WTC11 (cell line): Measurements from ENCODE around the gene DHRS7B. TPM values are rescaled to one million over a fixed set of nuclear protein-coding genes. Genes with fewer than 3 reads are reported as not detected.

Experiments
- ATAC-seq: fragments of 200-7000 bp; cut with Tn5 transposase; 2 replicates; pipeline ENCODE4 v1.10.0; 2021; ENCODE audit warnings: mild to moderate bottlenecking, moderate library complexity
- CTCF ChIA-PET: fragments of 300-600 bp; sonication (Branson Sonifier 250); formaldehyde crosslinking; loops from one replicate; lab custom pipeline; 2021; ENCODE audit warnings: antibody characterized with exemption; lab: Charles Lee
- POLR2A ChIA-PET: fragments of 350-600 bp; sonication (Branson Sonifier 250); formaldehyde crosslinking; loops from one replicate; lab custom pipeline; 2021; ENCODE audit warnings: antibody characterized with exemption; lab: Charles Lee
- DNase-seq: peaks from one replicate; pipeline ENCODE4 v3.0.0; 2021; ENCODE audit warnings: low spot score
- H3K27ac Mint-ChIP-seq: 2 replicates; pipeline ENCODE4 v1.8.0; 2021; ENCODE audit warnings: mixed read lengths
- H3K27me3 Mint-ChIP-seq: 2 replicates; pipeline ENCODE4 v1.8.0; 2021; ENCODE audit warnings: low read depth, mild to moderate bottlenecking, moderate library complexity, mixed read lengths
- H3K36me3 Mint-ChIP-seq: 2 replicates; pipeline ENCODE4 v1.8.0; 2021; ENCODE audit warnings: mixed read lengths
- H3K4me1 Mint-ChIP-seq: 2 replicates; pipeline ENCODE4 v1.8.0; 2022; ENCODE audit warnings: mixed read lengths
- H3K4me3 Mint-ChIP-seq: 2 replicates; pipeline ENCODE4 v1.8.0; 2021; ENCODE audit warnings: mild to moderate bottlenecking, moderate library complexity, mixed read lengths
- H3K9me3 Mint-ChIP-seq: 2 replicates; pipeline ENCODE4 v1.8.0; 2021; ENCODE audit warnings: mixed read lengths
- CBFB ChIP-seq: sonication (generic); formaldehyde crosslinking; IDR thresholded peaks from 2 replicates; pipeline ENCODE4 v1.8.1; 2022; ENCODE audit warnings: mild to moderate bottlenecking, low read depth, missing genetic modification reagents
- ESRRA ChIP-seq: sonication (generic); formaldehyde crosslinking; IDR thresholded peaks from 2 replicates; pipeline ENCODE4 v1.8.1; 2022; ENCODE audit warnings: mild to moderate bottlenecking, missing genetic modification reagents, borderline replicate concordance
- FOXJ3 ChIP-seq: sonication (generic); formaldehyde crosslinking; IDR thresholded peaks from 2 replicates; pipeline ENCODE4 v1.9.0; 2021; ENCODE audit warnings: missing genetic modification reagents, mild to moderate bottlenecking, borderline replicate concordance
- IRF2 ChIP-seq: sonication (generic); formaldehyde crosslinking; IDR thresholded peaks from 2 replicates; pipeline ENCODE4 v1.8.0; 2022; ENCODE audit warnings: low read depth, missing genetic modification reagents, borderline replicate concordance
- JAZF1 ChIP-seq: fragments of 250-450 bp; sonication (Bioruptor Pico); IDR thresholded peaks from 2 replicates; pipeline ENCODE4 v1.9.0; 2021; ENCODE audit warnings: moderate library complexity, mild to moderate bottlenecking, inconsistent platforms
- KAT7 ChIP-seq: sonication (generic); formaldehyde crosslinking; IDR thresholded peaks from 2 replicates; pipeline ENCODE4 v1.8.1; 2023; ENCODE audit warnings: missing genetic modification reagents, mild to moderate bottlenecking, borderline replicate concordance
- NFYB ChIP-seq: sonication (generic); formaldehyde crosslinking; conservative IDR thresholded peaks from 2 replicates; pipeline ENCODE4 v1.8.0; 2022; ENCODE audit warnings: low read depth, missing genetic modification reagents
- NR1H2 ChIP-seq: sonication (generic); formaldehyde crosslinking; IDR thresholded peaks from 2 replicates; pipeline ENCODE4 v1.9.0; 2021; ENCODE audit warnings: mild to moderate bottlenecking, moderate library complexity, missing genetic modification reagents
- NR3C1 ChIP-seq: sonication (generic); formaldehyde crosslinking; conservative IDR thresholded peaks from 2 replicates; pipeline ENCODE4 v1.8.1; 2023; ENCODE audit warnings: low read depth, mild to moderate bottlenecking, missing genetic modification reagents
- PRRX2 ChIP-seq: fragments of 250-450 bp; sonication (Bioruptor Pico); IDR thresholded peaks from 2 replicates; pipeline ENCODE4 v1.8.0; 2021; ENCODE audit warnings: mild to moderate bottlenecking
- RELA ChIP-seq: sonication (generic); formaldehyde crosslinking; IDR thresholded peaks from 2 replicates; pipeline ENCODE4 v1.8.1; 2022; ENCODE audit warnings: missing genetic modification reagents, mild to moderate bottlenecking, borderline replicate concordance
- ZNF232 ChIP-seq: sonication (generic); formaldehyde crosslinking; IDR thresholded peaks from 2 replicates; pipeline ENCODE4 v1.8.0; 2022; ENCODE audit warnings: mild to moderate bottlenecking, missing genetic modification reagents
- ZNF317 ChIP-seq: sonication (generic); formaldehyde crosslinking; IDR thresholded peaks from 2 replicates; pipeline ENCODE4 v1.8.1; 2023; ENCODE audit warnings: low read depth, mild to moderate bottlenecking, moderate library complexity, missing genetic modification reagents, borderline replicate concordance
- total RNA-seq: library from RNA; stranded (reverse); gene quantifications from 3 replicates; pipeline ENCODE4 v1.2.3, GENCODE V29; 2021
- TF ChIP-seq, protein P1 (sequence below): sonication (generic); formaldehyde crosslinking; IDR thresholded peaks from 2 replicates; pipeline ENCODE4 v1.8.1; 2023; ENCODE audit warnings: mild to moderate bottlenecking, missing genetic modification reagents
- TF ChIP-seq, protein P2 (sequence below): sonication (generic); formaldehyde crosslinking; conservative IDR thresholded peaks from 2 replicates; pipeline ENCODE4 v1.8.1; 2023; ENCODE audit warnings: mild to moderate bottlenecking, low read depth, missing genetic modification reagents, moderate library complexity
- TF ChIP-seq, protein P3 (sequence below): sonication (generic); formaldehyde crosslinking; IDR thresholded peaks from 2 replicates; pipeline ENCODE4 v1.8.1; 2023; ENCODE audit warnings: mild to moderate bottlenecking, missing genetic modification reagents, borderline replicate concordance

Gene DHRS7B
- total RNA-seq, 1 experiment from 2014 or later, result 15.6 TPM

DNA sequence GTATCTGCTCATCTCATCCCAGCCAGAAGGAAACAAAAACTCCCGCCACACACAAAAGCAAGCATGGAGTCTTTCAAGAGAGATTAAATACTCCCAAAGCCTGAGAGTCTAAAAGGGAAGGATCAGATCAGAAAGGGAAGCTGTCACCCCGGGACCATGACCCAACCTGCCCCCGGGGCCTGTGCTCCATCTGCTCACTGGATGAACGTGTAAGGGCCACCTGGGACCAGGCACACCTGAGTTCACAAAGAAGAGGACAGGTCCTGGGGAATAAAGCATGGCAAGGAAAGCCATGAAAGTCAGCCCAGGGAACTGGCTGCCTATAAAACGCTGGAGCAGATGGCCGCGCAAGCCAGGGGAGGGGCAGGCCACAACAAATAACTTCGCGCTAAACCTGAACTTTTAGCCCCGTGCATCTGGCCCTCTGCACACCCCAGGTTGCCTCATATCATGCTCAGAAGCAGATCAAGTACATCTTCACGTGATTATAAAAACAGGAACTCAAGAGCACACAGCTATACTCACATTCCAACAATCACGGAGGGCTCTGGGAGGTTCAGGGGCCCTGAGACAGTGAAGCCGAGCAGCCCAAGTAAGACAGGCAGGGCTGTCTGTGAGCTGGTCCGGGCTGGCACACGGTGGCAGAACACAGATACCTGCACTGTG lies 83.8 kb downstream of the DHRS7B start:
- no peak overlapping the region for H3K4me3 Mint-ChIP-seq
- TF ChIP-seq NR1H2 (CRISPR knock-in tag) (no peak), JAZF1 (CRISPR knock-in tag) (no peak), IRF2 (no peak), NR3C1 (no peak), ESRRA (CRISPR knock-in tag) (no peak), NFYB (CRISPR knock-in tag) (no peak), CBFB (no peak), ZNF317 (CRISPR knock-in tag) (no peak), RELA (no peak), KAT7 (CRISPR knock-in tag) (no peak), ZNF232 (CRISPR knock-in tag) (no peak), PRRX2 (CRISPR knock-in tag) (no peak)
- TF ChIP-seq, protein P1, sequence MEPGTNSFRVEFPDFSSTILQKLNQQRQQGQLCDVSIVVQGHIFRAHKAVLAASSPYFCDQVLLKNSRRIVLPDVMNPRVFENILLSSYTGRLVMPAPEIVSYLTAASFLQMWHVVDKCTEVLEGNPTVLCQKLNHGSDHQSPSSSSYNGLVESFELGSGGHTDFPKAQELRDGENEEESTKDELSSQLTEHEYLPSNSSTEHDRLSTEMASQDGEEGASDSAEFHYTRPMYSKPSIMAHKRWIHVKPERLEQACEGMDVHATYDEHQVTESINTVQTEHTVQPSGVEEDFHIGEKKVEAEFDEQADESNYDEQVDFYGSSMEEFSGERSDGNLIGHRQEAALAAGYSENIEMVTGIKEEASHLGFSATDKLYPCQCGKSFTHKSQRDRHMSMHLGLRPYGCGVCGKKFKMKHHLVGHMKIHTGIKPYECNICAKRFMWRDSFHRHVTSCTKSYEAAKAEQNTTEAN, result no peak
- TF ChIP-seq, protein P2, sequence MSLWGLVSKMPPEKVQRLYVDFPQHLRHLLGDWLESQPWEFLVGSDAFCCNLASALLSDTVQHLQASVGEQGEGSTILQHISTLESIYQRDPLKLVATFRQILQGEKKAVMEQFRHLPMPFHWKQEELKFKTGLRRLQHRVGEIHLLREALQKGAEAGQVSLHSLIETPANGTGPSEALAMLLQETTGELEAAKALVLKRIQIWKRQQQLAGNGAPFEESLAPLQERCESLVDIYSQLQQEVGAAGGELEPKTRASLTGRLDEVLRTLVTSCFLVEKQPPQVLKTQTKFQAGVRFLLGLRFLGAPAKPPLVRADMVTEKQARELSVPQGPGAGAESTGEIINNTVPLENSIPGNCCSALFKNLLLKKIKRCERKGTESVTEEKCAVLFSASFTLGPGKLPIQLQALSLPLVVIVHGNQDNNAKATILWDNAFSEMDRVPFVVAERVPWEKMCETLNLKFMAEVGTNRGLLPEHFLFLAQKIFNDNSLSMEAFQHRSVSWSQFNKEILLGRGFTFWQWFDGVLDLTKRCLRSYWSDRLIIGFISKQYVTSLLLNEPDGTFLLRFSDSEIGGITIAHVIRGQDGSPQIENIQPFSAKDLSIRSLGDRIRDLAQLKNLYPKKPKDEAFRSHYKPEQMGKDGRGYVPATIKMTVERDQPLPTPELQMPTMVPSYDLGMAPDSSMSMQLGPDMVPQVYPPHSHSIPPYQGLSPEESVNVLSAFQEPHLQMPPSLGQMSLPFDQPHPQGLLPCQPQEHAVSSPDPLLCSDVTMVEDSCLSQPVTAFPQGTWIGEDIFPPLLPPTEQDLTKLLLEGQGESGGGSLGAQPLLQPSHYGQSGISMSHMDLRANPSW, result no peak
- TF ChIP-seq, protein P3, sequence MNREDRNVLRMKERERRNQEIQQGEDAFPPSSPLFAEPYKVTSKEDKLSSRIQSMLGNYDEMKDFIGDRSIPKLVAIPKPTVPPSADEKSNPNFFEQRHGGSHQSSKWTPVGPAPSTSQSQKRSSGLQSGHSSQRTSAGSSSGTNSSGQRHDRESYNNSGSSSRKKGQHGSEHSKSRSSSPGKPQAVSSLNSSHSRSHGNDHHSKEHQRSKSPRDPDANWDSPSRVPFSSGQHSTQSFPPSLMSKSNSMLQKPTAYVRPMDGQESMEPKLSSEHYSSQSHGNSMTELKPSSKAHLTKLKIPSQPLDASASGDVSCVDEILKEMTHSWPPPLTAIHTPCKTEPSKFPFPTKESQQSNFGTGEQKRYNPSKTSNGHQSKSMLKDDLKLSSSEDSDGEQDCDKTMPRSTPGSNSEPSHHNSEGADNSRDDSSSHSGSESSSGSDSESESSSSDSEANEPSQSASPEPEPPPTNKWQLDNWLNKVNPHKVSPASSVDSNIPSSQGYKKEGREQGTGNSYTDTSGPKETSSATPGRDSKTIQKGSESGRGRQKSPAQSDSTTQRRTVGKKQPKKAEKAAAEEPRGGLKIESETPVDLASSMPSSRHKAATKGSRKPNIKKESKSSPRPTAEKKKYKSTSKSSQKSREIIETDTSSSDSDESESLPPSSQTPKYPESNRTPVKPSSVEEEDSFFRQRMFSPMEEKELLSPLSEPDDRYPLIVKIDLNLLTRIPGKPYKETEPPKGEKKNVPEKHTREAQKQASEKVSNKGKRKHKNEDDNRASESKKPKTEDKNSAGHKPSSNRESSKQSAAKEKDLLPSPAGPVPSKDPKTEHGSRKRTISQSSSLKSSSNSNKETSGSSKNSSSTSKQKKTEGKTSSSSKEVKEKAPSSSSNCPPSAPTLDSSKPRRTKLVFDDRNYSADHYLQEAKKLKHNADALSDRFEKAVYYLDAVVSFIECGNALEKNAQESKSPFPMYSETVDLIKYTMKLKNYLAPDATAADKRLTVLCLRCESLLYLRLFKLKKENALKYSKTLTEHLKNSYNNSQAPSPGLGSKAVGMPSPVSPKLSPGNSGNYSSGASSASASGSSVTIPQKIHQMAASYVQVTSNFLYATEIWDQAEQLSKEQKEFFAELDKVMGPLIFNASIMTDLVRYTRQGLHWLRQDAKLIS, result no peak
- TF ChIP-seq, all 79 proteins: peak for 0
- Mint-ChIP-seq H3K36me3 (peaks cover 18% of the 10 kb centered on the region), H3K4me1 (peaks cover 31% of the 10 kb centered on the region), H3K9me3 (no peaks in the 10 kb centered on the region), H3K27ac (peak overlapping the region; percentile 78), H3K27me3 (no peaks in the 10 kb centered on the region; the same call in 1 of the 2 replicates)
- ATAC-seq (no peak), DNase-seq (no peak)
- POLR2A ChIA-PET, result no interaction called here
- CTCF ChIA-PET, result interaction anchor here (1.5 to 3.5 kb wide), 2 partner anchors 29 to 70 kb away, joined by 3 to 13 read pairs; no protein-coding TSS in a partner anchor

GRCh38 chr17:21211825-21212479 lies 85.2 kb downstream of the DHRS7B start:
- H3K27me3 Mint-ChIP-seq, result no peaks in the 10 kb centered on the region; the same call in 1 of the 2 replicates
- DNase-seq, result no peak
- POLR2A ChIA-PET, result no interaction called here
- peaks cover 33% of the 10 kb centered on the region for H3K4me1 Mint-ChIP-seq
- H3K9me3 Mint-ChIP-seq, result no peaks in the 10 kb centered on the region
- TF ChIP-seq ESRRA (CRISPR knock-in tag), result no peak
- no peak for TF ChIP-seq IRF2
- TF ChIP-seq NR3C1, result no peak
- TF ChIP-seq FOXJ3 (CRISPR knock-in tag), result no peak
- TF ChIP-seq, all 79 proteins: peak for 0
- peak overlapping the region; percentile 60; the same call in 1 of the 2 replicates for H3K27ac Mint-ChIP-seq
- no peak for ATAC-seq
- H3K36me3 Mint-ChIP-seq, result peaks cover 16% of the 10 kb centered on the region
- CTCF ChIA-PET, result interaction anchor here (1.5 to 3.5 kb wide), 2 partner anchors 28 to 68 kb away, joined by 3 to 13 read pairs; no protein-coding TSS in a partner anchor
- peak overlapping the region; percentile 96 for H3K4me3 Mint-ChIP-seq
